Spleen (tissue), 7 donors: ENCODE data around the gene TERT.

Experiments used
- POLR2A ChIP-seq, 3 donors: fragments of 450-650 bp; IDR thresholded peaks; one replicate each; pipeline ENCODE4 v1.5.1; 2017; ENCODE audit warnings: antibody characterized with exemption in 3 of 3, mild to moderate bottlenecking in 1 of 3
- POLR2AphosphoS5 ChIP-seq, 3 donors: sonication (generic); formaldehyde crosslinking; IDR thresholded peaks; one replicate each; pipeline ENCODE4 v1.5.1; 2017; ENCODE audit warnings: antibody characterized with exemption in 3 of 3
- TF ChIP-seq, protein P1 (sequence below), 11 experiments: fragments of 200-600 bp in 7 of 11; fragments of 450-650 bp in 4 of 11; sonication (generic) in 4 of 11; IDR thresholded peaks in 8 of 11; conservative IDR thresholded peaks in 3 of 11; 1 replicate in 7 of 11; 2 replicates in 4 of 11; pipeline versions ENCODE4 v1.4.0 to v1.8.0; 2016 to 2021; ENCODE audit warnings: antibody characterized with exemption in 11 of 11, inconsistent platforms in 4 of 11, mild to moderate bottlenecking in 1 of 11
- donor health status: DM: no; HTN: no; CAD: no; lungs with moderate emphysema.
- donor health status: DM: no; HTN: no; CAD: no.
- donor health status: DM: no; HTN: no; CAD: no.

DNA sequence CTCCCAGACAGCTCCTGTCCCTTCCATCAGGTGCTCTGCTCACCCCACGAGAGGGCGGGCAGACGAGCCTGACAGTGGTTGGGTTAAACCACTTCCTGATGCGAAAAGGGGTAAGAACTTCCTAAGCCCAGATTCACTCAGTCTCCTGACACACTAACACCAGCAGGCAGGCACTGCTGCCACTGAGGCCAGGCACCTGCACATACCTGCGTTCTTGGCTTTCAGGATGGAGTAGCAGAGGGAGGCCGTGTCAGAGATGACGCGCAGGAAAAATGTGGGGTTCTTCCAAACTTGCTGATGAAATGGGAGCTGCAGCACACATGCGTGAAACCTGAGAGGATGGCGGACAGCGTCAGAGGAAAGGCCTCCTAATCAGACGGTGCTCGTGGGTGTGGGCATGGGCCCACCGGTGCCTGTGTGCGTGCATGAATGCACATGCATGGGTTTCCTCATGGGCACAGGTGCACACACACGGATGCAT lies 39.7 kb downstream of the TERT start:
- TF ChIP-seq, protein P1, sequence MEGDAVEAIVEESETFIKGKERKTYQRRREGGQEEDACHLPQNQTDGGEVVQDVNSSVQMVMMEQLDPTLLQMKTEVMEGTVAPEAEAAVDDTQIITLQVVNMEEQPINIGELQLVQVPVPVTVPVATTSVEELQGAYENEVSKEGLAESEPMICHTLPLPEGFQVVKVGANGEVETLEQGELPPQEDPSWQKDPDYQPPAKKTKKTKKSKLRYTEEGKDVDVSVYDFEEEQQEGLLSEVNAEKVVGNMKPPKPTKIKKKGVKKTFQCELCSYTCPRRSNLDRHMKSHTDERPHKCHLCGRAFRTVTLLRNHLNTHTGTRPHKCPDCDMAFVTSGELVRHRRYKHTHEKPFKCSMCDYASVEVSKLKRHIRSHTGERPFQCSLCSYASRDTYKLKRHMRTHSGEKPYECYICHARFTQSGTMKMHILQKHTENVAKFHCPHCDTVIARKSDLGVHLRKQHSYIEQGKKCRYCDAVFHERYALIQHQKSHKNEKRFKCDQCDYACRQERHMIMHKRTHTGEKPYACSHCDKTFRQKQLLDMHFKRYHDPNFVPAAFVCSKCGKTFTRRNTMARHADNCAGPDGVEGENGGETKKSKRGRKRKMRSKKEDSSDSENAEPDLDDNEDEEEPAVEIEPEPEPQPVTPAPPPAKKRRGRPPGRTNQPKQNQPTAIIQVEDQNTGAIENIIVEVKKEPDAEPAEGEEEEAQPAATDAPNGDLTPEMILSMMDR (IDR thresholded peaks at IDR 0.05 in 8 of 11, conservative IDR thresholded peaks at IDR 0.05 in 3 of 11): no peak
- no peak for TF ChIP-seq POLR2A (IDR thresholded peaks at IDR 0.05)
- no peak for TF ChIP-seq POLR2AphosphoS5 (IDR thresholded peaks at IDR 0.05)
